HCEC 1CT (cell line): ENCODE data around the gene CYP46A1.

Source experiments
- DNase-seq: peaks from one replicate; pipeline ENCODE4 v3.0.0-alpha.2; 2017

The CYP46A1 gene

DNA sequence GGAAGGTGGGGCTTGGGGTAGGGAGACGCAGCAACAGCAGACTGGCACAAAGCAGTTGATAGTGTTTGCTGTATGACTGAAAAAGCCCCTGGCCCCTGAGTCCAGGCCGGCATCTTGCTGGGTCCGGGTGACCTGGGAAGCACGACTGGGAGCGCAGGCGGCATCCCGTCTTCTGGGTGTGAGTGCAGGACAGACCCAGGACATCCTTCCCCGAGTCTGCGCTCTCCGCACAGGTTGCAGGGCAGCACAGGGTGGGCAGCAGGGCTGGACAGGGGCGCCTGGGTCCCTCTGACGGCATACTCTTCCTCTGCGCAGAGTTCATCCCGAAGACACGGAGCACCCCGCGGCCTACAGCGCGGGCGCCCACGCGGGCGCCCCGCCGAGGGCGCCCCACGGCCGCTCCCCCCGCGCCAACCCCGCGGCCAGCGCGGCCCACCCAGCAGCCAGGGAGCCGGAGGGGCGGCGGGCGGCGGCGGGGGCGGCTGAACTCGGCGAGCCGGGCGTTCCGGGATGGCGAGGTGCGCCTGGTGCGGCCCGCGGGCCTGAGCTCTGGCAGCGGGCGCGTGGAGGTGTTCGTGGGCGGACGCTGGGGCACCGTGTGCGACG lies 9.2 kb upstream of the CYP46A1 start:
- no peak for DNase-seq

DNA sequence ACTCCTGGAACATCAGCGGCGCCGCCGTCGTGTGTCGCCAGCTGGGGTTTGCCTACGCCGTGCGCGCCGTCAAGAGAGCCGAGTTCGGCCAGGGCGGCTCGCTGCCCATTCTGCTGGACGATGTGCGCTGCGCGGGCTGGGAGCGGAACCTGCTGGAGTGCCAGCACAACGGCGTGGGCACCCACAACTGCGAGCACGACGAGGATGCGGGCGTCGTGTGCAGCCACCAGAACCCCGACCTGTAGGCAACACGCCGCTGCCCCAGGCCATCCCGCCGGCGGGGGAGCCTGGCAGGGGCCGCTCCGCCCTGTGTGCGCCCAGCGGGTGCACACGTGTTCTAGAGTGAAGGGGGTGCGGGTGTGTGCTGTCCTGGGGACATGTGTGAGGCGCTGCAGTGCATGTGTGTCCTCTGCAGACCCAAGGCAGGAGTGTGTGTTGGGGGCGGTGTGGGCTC lies 8.7 kb upstream of the CYP46A1 start:
- no peak for DNase-seq

DNA sequence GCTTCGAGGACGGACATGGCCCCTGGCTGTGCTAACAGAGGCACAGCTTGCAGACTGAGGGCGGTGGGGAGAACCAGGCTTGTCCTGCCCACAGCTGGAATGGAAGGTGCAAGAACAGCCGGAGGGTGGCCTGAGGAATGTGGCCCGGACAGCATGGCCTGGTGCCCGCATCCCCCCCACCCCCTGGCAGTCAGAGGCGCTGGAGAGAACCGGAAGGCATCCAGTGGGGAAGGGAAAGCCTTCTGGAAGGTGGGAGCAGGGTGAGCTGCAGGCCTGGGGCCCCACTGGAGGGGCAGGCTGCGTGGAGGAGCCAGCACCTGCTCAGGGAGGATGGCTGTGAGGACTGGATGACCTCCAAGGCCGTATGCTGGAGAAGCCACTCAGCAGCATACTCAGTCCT lies 8.1 kb upstream of the CYP46A1 start:
- no peak for DNase-seq

DNA sequence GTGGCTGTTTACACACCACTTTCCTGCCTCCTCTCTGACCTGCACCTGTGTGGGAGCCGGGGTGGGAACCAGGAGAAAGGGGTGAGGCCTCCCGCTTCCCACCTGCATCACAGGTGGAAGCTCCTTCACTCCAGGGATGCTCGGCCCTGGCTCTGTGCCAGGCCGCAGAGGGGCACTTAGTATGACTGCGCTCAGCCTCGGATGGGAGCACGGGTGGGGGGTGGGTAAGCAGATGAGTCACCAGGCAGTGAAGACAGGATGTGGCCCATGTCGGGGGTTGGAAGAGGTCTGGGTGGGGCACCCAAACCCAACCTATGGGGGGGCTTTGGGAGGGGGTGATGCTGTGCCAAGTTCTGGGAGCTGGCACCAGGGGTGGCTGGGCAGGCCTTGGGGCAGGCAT lies 7.4 kb upstream of the CYP46A1 start:
- no peak for DNase-seq

DNA sequence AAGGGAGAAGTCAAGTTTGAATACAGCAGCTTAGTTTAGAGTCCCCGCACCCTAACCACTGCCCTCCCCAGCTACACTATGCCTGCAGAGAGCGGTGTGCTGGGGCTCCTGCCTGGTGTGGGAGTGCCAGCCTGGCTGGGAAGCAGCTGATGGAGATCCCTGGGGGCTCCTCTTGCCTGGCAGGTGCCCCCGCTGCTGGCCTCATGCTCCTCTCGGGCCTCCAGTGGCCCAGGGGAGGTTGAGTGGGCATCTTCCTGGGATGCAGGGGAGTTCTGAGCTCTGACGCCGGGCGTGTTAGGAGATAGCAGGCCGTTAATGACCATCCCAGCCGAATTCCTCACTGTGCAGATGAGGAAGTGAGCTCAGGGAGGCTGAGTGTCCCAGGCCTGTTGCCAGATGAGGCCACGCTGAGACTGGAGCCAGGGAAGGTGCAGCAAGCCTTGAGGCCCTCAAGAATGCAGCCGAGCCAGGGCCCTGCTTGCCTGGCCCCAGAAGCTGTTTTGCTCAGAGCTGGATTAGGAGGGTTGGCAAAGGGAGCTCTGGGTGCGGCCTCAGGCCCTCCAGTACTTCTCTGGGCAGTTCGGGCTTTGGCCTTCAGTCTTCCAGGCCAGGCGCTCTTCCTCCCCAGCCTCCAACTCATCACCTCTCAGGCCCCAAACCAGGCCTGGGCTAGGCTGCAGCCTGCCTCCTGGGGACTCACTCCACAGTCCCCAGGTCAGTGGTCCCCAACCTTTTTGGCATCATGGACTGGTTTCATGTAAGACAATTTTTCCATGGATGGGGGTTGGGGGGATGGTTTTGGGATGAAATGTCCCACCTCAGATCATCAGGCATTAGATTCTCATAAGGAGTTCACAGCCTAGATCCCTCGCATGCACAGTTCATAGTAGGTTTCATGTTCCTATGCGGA lies 6.6 kb upstream of the CYP46A1 start:
- no peak for DNase-seq

DNA sequence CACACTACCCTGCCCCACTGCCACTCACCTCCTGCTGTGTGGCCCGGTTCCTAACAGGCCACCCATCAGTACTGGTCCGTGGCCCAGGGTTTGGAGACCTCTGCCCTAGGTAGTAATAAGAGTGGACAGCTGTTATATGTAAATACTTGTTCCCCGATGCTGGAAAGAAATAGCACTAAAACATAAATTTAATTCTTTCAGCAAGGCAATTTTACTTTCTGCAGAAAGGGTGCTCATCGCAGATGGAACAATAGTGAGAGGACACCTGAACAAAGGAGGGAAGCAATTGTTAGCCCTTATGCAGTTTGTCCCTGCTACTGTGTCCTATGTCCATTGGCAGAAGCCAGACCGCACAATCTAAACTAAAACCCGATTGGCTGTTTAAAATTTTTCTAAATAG lies 5.9 kb upstream of the CYP46A1 start:
- DNase-seq: no peak

DNA sequence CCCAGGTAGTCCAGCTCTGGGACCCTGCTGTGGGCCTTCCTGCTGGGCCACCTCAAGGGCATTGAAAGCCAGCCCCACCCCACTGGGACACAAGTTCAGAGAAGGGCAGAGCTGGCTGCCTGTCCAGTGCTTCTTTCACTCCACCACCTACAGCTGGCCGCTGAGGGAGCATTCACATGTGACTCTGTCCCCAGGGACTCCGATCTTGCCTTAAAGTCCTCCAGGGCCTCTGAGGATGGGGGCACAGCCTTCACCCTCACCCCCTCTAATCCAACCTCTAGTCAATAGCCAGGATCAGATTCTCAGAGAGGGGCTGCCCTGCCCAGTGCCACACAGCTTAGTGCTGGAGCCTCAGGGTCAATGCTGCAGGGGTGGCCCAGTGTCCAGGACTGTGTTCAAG lies 5.0 kb upstream of the CYP46A1 start:
- DNase-seq: no peak

DNA sequence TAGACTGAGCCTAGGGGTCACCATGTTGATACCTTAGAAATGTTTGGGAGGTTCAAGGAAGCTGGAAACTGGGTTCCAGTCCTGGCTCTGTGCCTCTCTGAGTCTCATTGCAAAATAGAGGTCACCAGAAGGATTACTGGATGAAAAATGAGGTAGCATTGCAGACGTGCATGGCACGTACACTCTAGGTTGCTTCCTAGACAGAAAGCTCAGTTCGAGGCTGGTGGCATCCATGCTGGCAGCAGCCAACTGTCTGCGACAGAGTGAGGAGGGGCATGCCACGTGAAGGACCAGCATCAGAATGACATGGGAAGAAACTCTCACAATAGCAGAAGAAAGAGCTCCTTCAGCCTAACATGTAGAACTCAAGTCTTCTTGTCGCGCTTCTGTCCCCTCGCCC lies 4.6 kb upstream of the CYP46A1 start:
- no peak for DNase-seq

DNA sequence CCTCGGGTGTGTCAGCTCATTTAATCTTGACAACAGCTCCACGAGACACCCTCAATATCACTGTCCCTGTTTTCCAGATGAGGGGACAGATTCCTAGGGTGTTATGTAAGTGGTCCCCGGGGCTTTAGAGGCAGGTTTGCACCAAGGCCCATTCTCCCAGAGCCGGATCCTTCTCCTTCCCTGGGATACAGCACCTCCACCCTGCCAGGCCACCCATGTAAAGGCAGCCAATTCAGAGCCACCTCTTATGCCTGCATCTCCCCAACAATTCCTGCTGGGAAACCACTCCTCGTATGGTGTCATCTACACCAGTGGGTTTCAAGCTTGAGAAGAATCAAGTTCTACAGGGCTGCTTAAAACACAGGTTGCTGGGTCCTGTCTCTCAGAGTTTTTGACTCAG lies 4.1 kb upstream of the CYP46A1 start:
- DNase-seq: no peak

DNA sequence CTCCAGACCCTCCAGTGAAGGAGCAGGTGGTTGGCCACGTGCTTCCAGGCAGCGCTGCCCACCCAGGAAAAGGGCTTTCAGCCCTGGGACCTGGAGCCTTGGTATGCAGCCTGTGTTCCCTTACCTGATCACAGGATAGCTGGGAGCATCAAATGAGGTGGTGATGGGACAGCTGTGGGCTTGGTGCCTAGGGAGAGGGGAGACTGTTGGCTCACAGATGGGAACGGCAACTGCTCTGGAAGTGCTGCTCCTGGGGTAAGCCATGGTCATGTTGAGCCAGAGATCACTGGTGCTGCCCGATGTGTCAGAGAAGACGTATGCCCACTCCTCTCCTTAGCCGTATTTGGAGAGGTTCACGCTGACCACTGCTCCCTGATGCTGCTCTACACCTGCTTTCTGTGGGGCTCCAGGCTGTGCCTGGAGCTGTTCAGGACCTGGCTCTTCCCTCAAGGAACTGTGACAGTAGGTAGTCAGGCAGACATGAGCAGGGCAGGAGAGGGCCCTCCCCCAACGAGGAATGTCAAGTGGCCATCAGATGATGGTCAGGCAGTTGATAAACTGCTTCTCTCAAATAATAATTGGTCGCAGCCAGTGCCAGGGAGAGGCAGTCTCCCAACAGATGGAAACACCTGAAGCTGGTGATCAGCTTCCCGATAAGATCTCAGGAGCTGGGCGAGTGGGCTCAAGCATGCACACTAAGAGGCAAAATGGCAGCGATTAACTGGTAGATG lies 2.8 kb upstream of the CYP46A1 start:
- DNase-seq: no peak

DNA sequence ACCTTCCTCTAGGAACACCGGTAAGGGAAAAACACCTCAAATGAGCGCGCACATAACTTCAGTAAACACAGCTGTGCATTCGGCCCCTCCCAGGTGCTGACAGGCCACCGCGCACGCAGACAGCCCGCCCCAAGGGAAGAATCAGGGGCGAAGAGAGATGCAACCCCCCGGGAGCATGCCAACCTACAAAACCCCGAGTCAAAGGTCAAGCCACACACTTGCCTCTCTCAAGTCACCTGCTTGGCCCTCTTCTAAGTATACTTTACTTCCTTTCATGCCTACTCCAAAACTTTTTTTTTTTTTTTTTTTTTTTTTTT lies 2.3 kb upstream of the CYP46A1 start:
- DNase-seq: no peak

DNA sequence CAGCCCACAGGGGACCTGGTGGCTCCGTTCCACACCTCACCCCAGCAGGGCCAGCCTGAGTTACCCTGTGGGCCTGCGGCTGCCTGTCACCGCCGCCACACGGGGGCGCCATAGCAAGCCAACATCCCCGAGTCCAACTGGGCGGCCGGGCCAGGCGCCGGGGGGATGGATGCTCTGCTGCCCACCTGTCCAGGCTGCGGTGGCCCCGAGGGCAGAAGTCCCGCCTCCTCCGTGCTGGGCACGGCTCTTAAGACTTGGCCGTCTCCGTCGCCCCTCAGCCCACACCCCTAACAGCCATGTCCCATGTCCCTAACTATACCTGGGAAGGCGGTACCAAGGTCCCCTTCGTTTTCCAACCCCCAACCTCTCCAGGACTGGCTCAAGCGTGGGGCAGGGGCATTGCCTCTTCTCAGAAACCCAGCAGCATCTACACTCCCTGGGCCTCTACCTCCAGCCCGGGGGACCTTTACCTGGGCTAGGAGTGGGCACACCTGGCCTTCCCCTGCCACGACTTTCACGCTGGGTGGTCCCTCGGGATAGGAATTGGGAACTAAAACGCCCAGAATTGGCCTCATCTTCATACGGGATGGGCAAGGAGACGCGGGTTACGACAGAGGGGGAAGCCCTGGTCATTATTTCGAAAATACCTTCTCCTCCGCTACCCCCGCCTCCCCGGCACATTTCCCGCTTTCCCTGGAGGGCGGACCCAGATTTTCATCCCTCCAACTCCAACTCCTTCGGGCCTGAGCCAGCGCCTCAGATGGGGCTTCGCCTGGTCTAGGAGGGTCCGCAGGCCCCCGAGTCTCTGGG lies 1.1 kb upstream of the CYP46A1 start:
- DNase-seq: peak; percentile 61

DNA sequence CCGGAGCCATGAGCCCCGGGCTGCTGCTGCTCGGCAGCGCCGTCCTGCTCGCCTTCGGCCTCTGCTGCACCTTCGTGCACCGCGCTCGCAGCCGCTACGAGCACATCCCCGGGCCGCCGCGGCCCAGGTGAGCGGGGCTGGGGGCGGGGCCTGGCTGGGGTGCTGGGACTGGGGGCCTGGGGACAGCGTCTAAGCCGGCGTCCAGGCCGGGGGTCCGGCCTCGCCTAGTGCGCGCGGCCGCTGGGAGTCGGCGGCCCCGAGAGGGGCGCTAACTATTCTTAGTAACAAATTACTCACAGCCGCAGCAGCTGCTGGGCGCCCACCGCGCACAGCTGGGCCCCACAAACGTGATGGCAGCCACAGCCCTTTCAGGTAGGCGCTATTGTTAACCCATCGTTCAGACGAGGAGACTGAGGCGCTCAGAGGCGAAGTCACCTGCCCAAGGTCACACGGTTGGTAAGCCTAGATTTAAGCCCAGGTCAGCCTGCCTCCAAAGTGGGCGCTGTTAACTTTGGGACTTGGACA lies 374 bp downstream of the CYP46A1 start:
- no peak for DNase-seq

DNA sequence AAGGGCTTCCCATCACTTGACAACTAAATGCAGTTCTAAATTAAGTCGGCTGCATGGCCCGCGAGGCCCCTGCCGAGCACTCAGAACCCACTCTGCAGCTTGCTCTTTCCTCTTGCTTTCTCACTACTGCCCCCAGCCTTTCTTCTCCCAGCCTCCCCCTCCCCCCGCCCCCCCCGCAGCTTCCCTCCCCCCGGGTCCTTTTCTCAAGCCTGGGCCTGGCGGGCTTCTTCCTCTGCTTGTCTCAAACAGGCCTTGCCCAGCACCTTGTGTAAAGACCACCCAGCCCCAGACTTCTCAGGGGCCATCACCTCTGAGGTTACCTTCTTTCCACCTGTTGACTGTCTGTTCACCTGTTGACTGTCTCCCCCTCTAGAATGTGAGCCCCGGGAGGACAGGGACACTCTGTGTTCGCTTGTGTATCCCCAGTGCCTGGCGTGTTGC lies 1.1 kb downstream of the CYP46A1 start:
- DNase-seq: no peak

DNA sequence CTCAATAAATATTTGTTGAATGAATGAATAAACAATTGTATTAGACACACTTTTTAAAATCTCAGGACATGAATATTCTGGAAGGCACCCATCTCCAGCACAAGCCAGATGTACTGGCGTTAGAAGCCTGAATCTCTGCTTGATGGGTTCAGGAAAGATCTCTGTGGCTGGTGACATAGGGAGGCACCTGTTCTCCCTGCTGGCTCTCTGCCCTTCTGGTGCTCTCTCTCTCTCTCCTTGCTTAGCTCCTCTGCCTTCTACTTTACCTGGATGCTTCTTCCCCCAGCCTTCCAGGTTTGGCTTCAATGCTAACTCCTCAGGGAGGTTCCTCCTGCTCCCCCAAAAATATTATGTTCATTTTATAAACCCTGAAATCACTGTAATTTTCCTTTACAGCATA lies 1.5 kb downstream of the CYP46A1 start:
- DNase-seq: no peak

DNA sequence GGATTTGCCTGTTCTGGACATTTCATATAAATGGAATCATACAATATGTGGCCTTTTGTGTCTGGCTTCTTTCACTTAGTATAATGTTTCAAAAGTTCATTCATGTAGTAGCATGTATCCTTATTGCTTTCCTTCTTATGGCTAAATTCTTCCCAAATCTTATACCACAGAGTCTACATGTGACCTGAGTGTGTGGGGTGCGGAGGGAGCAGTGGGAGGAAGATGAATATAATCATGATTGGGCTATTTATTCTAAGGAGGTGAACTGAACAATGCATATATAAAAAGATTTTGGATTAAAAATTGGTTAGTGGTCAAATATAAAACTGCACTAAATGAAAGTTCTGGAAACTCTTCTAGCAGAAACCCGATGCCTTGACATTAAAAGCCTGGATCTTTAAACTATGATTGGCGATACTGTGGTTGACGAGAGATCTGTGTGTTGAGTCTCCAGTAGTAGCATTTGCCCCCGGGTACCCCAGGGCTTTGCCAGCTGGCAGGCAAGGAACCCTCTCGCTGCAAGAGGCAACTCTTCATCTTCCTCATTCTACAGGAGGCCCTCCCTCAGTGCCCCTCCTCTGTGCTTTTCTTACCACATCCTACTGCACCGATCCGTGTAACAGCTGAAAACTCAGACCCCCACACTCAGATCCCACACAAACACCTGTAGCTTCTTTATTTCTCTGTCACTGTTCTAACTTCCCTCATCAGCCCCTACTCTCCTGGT lies 2.6 kb downstream of the CYP46A1 start:
- DNase-seq: no peak

DNA sequence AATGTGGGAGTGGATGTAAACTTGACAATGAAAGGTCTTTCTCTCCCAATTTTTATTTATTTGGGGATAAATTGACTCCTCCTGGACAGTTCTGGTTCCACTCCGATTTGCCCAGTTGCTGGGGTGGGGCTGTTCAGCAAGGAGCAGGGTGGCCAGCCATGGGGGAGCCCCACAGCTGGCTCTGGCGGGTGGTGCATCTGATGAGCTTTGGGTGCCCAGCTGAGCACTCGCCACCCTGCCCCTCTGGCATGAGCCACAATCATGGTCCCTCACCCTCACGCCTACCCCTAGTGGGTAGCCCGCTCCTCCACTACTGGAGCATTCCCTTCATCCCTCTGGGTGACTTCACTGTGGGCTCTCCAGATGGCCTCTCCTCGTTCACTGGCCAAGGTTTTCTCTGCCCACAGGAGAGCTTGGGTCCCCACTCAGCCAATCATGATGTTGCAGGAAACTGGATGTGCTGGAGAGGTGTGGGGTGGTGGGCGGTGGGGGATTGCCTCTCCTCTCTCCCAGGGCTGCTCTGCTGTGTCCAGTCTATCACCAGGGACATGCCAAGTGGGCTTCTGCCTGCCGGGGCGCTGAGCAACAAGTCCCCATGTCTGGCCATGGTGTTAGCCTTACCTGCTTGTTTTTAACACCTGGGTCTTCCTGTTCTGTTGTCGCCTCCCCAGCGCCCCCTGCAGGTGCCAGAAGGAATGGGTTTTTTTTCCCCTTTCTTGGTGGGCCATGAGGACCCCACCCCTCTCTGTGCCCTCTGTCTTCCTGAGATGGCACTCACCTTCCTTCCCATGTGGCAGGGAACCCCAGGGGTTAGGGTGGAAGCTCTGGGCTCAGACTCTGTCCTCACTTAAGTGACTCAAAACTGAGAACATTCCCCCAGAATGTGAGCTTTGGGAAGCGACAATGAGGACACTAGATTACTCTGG lies 3.4 kb downstream of the CYP46A1 start:
- no peak for DNase-seq

DNA sequence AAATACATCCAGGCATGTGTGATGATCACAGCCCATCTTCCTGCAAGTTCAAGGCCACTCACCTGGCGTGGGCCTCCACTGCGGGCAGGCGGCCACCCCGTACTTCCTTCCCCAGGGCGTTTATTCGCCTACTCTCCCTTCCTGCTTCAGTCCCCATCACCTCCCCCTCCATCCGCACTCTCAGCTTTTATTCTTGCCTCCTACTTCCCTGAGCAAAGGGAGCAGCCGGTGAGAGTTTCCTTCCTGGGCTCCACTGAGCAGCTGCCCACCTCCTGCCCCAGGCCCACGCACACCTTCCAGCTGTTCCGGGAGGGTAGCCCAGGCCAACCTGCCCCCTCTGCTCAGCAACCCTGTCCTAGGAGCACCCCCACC lies 4.1 kb downstream of the CYP46A1 start:
- DNase-seq: no peak

DNA sequence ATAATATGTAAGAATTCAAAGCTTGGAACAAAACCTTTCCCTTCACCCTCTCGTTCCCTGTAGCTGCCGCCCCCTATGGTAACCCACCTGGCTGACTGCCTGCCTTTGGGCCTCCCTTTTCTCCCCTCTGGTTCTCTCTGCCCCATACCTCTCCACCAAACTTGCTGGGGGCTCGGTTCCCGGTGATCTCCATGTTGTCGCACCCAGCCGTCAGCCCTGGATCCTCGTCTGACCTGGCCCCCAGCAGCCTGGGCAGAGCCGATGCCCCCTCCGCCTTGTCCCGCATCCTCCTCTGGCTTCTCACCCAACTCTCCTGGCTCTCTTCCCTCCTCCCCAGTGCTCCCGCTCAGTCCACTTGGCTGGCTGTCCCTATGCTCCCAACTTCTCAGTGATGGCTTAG lies 4.5 kb downstream of the CYP46A1 start:
- DNase-seq: no peak

DNA sequence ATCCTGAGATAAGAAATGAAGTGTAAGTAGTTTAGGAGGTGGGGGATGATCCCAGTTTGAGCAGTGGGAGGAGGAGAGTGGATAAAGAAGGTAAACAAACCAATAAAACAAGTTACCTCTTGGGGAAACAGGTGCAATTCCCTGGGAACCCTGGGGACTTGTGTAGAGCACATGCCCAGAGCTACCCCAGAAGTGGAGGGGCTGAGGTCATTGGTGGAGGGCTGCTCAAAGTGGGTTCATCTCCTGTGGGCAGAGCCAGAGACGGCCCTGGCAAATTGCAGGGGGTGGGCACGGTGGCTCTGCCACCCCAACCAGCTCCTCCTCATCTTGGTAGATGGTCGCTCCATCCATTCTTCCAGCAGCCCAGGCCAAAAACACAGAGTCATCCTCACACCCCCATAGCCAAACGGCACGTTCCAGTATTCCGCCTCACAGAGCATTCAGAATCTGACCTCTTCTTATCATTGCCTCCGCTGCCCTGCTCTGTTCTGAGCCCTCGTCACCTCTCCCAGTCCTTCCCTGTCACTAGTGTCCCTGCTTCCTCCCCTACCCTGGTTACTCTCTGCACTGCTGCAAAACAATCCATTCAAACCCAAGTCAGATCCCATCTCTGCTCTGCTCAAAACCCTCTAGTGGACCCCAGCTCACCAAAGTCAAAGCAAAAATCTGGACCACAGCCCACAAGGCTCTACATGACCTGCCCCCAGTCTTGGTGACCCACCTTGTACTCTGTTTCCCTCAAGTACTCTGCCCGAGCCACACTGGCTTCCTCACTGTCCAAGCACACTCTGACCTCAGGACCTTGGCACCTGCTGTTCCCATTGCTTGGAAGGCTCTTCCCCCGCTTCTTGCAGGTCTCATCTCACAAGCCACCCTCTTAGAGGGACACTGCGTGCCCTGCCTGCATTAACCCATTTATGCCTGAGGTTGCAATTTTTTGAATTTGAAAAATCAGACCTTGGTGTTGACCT lies 5.5 kb downstream of the CYP46A1 start:
- no peak for DNase-seq
